Measurements from ENCODE around the gene PPP2R2C.

DNA sequence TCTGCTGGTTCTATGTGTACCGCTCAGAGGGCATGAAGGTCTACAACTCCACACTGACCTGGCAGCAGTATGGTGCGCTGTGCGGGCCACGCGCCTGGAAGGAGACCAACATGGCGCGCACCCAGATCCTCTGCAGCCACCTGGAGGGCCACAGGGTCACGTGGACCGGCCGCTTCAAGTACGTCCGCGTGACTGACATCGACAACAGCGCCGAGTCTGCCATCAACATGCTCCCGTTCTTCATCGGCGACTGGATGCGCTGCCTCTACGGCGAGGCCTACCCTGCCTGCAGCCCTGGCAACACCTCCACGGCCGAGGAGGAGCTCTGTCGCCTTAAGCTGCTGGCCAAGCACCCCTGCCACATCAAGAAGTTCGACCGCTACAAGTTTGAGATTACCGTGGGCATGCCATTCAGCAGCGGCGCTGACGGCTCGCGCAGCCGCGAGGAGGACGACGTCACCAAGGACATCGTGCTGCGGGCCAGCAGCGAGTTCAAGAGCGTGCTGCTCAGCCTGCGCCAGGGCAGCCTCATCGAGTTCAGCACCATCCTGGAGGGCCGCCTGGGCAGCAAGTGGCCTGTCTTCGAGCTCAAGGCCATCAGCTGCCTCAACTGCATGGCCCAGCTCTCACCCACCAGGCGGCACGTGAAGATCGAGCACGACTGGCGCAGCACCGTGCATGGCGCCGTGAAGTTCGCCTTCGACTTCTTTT, 170.5 kb downstream of the PPP2R2C start:
- TF ChIP-seq, protein P1, sequence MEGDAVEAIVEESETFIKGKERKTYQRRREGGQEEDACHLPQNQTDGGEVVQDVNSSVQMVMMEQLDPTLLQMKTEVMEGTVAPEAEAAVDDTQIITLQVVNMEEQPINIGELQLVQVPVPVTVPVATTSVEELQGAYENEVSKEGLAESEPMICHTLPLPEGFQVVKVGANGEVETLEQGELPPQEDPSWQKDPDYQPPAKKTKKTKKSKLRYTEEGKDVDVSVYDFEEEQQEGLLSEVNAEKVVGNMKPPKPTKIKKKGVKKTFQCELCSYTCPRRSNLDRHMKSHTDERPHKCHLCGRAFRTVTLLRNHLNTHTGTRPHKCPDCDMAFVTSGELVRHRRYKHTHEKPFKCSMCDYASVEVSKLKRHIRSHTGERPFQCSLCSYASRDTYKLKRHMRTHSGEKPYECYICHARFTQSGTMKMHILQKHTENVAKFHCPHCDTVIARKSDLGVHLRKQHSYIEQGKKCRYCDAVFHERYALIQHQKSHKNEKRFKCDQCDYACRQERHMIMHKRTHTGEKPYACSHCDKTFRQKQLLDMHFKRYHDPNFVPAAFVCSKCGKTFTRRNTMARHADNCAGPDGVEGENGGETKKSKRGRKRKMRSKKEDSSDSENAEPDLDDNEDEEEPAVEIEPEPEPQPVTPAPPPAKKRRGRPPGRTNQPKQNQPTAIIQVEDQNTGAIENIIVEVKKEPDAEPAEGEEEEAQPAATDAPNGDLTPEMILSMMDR (conservative IDR thresholded peaks at IDR 0.05; ENCODE audit: low read depth, low read length): no peak
- no peak for TF ChIP-seq BHLHE40 (IDR thresholded peaks at IDR 0.05; ENCODE audit: low read depth, low read length)
- TF ChIP-seq, protein P2, sequence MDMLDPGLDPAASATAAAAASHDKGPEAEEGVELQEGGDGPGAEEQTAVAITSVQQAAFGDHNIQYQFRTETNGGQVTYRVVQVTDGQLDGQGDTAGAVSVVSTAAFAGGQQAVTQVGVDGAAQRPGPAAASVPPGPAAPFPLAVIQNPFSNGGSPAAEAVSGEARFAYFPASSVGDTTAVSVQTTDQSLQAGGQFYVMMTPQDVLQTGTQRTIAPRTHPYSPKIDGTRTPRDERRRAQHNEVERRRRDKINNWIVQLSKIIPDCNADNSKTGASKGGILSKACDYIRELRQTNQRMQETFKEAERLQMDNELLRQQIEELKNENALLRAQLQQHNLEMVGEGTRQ (IDR thresholded peaks at IDR 0.05; ENCODE audit: low read depth, low read length): no peak
- no peak for TF ChIP-seq RAD21 (IDR thresholded peaks at IDR 0.05; ENCODE audit: low read length)
- TF ChIP-seq POLR2A (IDR thresholded peaks at IDR 0.05; ENCODE audit: low read depth, low read length): no peak
- no peak for TF ChIP-seq FOS (IDR thresholded peaks at IDR 0.05; ENCODE audit: low read depth, low read length)
- no peak for TF ChIP-seq CEBPB (IDR thresholded peaks at IDR 0.05; ENCODE audit: low read depth, low read length)
- no peak for TF ChIP-seq CHD1 (IDR thresholded peaks at IDR 0.05; ENCODE audit: low read depth, low read length)
- TF ChIP-seq NFE2L2 (IDR thresholded peaks at IDR 0.05; ENCODE audit: low read depth, low read length): no peak
- TF ChIP-seq, protein P3, sequence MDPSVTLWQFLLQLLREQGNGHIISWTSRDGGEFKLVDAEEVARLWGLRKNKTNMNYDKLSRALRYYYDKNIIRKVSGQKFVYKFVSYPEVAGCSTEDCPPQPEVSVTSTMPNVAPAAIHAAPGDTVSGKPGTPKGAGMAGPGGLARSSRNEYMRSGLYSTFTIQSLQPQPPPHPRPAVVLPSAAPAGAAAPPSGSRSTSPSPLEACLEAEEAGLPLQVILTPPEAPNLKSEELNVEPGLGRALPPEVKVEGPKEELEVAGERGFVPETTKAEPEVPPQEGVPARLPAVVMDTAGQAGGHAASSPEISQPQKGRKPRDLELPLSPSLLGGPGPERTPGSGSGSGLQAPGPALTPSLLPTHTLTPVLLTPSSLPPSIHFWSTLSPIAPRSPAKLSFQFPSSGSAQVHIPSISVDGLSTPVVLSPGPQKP (IDR thresholded peaks at IDR 0.05; ENCODE audit: borderline replicate concordance, low read depth, low read length): no peak
- TF ChIP-seq RFX5 (IDR thresholded peaks at IDR 0.05; ENCODE audit: low read depth, low read length): no peak
- TF ChIP-seq MAZ (IDR thresholded peaks at IDR 0.05; ENCODE audit: borderline replicate concordance, low read depth, low read length): no peak

Measured in IMR-90 (cell line).